HG02610 (cell line): ENCODE measurements around the gene APOOL.
"Not testable (repeated sequence)": the region's sequence is repeated elsewhere in the genome, so short reads cannot be mapped to it uniquely, and the experiment has no call there.

Experiments
- ATAC-seq: cut with Tn5 transposase; IDR thresholded peaks from one replicate; pipeline ENCODE4 v1.9.1; 2021; ENCODE audit warnings: mild to moderate bottlenecking, moderate library complexity; ENCODE audit not compliant: unreplicated experiment

The APOOL gene

DNA sequence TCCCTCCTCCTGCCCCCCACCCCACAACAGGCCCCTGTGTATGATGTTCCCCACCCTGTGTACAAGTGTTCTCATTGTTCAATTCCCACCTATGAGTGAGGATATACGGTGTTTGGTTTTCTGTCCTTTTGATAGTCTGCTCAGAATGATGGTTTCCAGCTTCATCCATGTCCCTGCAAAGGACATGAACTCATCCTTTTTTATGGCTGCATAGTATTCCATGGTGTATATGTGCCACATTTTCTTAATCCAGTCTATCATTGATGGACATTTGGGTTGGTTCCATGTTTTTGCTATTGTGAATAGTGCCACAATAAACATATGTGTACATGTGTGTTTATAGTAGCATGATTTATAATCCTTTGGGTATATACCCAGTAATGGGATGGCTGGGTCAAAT lies 73.6 kb downstream of the APOOL start:
- not testable (repeated sequence) for ATAC-seq

DNA sequence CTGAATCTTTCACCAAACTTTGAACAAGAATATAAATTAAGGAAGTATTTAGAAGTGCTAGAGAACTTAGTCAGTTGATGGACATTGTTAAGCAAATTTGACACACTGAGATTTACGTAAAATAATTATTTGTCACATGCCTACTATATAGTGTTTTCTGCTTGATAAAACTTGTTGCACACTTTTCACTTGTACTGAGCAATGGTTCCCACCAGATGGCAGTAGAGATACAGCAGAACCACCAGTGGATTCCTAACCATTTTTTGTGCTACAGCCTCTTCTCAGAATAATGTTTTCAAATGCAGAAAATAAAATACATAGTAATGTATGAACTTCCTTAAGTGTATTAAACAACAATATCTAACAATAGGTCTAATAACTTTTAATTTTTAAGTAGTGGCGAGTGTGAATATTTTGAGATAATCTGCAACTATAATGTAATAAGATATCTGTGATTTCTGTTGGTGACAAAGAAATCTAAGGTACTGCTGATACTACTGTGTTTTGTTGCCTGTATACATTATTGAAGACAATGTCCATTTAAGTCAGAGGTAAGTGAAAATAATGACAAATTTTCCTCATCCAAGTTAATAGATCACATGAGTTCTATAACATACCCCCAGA lies 81.2 kb downstream of the APOOL start:
- ATAC-seq: peak; percentile 60

DNA sequence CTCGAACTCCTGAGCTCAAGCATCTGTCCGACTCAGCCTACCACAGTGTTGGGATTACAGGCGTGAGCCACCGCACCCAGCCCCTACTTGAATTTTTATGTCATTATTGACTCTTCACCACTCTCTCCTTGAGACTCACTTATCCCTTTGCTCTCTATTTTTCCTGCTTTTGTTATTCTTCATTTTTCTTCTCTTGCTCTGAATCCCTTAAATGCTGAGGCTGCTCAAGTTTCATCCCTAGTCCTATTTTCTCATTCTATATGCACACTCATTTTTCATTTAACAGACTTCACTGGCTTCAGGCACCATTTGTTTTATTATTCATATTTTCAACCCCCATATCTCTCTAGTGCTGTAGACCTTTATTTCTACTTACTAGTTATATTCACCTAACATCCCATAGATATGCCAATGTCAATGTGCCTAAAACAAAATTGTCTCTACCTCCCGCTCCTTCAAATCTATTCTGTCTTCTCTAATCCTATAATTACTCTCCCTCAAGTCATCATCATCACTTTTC lies 85.7 kb downstream of the APOOL start:
- no peak for ATAC-seq

DNA sequence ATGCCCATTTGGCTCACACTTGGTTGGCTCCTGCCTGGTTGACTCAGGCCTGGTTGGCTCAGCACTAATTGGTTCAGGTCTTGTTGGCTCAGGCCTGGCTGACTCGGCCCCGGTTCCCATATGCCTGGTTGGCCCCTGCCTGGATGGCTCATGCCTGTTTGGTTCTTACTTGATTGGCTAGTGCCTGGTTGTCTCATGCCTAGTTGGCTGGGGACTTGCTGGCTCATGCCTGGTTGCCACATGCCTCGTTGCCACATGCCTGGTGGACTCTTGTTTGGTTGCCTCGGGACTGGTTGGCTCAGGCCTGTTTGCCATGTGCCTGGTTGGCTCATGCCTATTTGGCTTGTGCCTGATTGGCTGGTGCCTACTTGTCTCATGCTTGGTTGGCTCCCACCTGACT lies 103.7 kb downstream of the APOOL start:
- ATAC-seq: no peak

DNA sequence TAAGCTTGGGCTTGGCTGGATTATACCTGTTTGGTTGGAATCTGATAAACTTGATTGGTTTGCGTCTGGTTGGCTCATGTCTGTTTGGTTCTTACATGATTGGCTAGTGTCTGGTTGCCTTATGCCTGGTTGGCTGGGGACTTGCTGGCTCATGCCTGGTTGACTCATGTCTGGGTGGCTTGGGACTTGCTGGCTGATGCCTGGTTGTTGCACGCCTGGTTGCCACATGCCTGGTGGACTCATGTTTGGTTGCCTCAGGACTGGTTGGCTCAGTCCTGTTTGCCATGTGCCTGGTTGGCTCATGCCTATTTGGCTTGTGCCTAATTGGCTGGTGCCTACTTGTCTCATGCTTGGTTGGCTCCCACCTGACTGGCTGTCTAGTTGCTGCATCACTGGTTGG lies 104.5 kb downstream of the APOOL start:
- no peak for ATAC-seq

DNA sequence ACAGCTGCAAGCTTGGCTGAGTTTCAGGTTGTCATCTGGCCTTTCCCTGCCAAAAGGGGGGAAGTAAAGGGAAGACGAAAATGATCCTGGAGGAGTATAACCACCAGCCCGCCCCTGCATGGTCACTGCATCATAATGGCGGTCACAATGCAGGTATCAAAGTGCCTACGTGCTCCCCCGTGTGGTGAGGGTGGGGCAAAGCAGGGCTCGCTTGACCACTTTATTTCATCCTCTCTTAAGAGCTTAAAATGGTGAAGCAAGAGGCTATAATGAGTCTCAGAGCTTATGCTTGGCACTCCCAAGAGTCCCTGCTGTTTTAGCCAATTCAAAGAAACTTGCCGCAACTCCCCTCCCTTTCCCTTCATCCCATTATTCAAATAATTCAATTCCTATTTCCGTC lies 105.6 kb downstream of the APOOL start:
- ATAC-seq: peak; percentile 40

DNA sequence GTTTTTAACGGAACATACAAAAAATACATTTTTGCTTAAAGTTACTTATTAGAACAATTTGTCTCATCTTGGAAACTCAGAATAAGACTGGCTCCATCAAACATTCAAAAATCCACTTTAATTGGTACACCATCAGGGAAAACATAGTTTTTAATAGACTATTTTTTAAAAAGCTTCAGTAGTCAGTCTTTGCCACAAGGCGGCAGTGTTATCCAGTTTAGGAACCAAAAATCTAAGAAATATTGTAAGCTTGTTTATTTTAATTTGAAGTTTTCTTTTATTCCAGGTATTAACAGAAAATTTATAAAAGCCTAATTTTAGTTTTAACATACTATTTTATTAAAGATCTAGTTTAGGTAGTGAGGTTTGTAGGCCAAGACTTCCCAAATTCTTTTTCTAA lies 107.7 kb downstream of the APOOL start:
- ATAC-seq: no peak

DNA sequence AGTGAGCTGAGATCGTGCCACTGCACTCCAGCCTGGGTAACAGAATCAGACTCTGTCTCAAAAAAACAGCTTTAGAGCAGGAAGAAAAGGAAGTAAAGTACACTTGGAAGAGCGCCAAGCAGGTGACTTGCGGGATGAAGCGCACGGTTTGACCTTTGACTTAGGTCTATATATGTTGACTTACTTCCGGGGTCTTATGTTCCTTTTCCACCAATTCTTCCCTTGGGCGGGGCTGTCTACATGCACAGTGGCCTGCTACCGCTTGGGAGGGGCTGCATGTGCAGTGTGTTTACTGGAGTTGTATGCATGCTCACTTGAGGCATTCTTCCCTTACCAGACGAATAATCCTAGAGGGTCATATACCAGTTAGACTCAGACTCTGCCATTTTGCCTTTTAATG lies 108.6 kb downstream of the APOOL start:
- ATAC-seq: no peak

DNA sequence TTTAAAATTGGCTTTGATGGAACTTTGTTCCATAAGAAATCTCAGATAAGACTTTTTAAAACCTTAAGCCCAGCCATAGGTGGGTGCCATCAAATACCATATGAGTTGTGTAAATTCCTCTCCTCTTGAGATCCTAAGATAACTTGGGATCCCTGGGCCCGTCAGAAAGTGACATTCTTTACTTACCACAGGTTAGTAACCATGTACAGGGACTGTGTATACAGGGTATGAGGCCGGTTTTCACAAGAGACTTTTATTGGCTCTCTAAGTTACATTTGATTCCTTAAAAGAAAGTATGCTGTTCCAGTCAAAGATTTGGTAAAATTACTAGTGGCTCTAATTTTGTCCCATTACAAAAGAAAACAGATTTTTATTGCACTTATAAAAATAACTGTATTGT lies 110.1 kb downstream of the APOOL start:
- no peak for ATAC-seq

DNA sequence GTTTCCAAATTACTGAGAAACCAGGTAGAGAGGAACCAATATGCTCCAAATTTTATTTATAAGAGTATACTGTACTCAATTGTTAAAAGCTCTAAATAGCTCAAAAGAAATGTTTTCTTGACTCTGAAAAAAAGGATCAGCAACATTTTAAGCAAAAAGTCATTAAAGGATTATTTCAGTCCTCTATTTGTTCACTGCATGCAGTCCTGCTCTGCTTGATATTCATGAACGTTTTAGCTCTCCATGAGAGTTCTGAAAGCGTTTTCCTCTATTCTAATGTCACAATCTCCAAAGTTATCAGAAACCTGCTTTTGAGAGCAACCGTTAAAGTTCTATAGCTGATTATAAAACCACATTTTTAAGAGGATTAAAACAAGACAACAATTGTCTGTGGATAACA lies 110.5 kb downstream of the APOOL start:
- ATAC-seq: no peak

DNA sequence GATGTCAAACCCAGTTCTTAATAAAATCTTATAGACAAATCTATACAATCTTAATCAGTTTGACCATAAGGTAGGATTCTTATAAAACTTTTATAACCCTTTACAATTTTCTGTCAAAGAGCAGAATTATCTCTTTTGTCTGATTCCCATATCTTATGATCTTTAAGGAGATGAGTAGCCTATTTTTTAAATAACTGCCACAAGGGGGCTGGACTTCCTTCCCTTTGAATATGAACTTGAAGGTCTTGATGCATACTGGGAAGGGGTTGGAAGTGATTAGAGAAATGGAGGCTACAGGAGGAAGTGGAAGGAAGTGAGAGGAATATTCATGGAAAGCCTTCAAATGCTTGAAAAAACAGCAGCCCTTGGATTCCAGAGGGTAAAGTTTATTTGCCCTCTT lies 111.1 kb downstream of the APOOL start:
- no peak for ATAC-seq

DNA sequence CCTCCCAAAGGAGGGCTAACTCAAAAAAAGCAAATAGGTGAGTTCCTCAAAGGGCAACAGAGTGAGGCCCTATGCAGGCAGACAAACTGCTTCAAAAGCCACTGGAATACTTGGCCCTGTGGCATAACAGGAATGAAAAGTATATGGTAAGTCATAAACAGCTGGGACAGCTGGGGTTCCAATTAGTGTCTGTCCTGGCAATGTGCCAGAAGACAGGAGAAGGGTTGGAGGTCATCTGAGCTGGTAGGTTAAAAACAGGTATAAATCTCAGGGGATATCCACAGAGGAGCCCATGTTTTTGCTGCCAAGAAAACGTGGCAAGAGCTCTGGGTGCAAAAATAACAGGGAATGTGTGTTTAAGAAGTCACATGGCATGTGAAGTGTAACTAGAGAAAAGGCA lies 111.6 kb downstream of the APOOL start:
- ATAC-seq: no peak

DNA sequence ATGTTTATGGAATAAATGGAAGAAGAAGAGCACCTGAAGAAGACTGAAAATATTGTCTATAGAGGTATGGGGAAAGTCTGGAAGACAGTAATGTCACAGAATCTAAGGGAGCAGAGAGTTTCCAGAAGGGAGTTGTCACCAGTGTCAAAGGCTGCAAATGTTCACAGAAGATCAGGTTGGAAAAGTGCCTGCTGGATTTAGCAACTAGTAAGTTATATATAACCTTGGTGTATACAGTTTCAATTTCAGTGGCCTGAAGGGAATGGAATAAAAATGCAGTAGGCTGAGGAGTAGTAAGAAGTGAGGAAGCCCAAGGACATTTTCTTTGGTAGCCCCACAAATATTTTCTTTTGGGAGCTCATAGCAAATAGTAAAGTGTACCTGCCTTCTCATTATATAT lies 132.7 kb downstream of the APOOL start:
- no peak for ATAC-seq

DNA sequence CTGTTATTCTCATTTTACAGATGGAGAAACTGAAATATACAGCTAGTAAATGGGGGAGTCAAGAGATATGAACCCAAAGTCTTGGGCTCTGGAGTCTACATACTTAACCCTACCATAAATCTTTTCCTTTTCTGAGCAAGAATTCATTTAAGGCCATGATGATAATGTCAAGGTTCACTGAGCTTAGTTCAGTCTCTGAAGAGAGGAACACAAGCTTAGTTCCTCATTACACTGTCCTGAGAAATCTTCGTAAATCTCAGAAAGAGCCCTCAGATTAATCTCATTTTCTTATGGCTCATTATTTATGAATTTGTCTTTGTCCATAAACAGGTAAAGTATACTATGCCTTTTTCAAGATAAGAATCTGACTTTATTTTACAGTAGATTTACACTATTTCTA lies 135.7 kb downstream of the APOOL start:
- ATAC-seq: no peak

DNA sequence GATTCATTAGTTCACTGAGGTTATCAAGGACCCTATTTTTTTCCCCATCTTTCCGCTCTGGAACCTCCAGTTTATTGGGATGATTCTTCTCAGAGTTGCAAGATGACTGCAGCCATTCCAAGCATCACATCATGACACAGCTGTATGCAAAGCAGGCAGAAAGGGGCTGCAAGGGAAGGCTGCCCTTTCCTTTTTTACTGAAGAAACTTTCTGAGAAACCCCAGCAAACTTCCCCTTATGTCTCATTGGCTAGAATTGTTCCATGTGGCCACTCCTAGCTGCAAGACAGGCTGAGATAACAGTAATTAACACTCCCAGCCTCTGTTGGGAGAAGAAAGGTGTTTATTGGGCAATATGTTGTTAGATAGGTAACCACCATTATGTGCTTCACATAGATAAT lies 137.3 kb downstream of the APOOL start:
- peak; percentile 89 for ATAC-seq
